DMS114 treated with DMSO at 0.1 percent for 48 hours (cell line): Measurements from ENCODE around the gene SP6.

Source experiments
- DNase-seq: peaks from one replicate; lab custom pipeline; 2025; ENCODE audit not compliant: unreplicated experiment; lab: John Stamatoyannopoulos, UW

The SP6 gene

GRCh38 chr17:47850692-47851573, at the start of gene SP6:
TSS of gene SP6 (minus strand) at chr17:47851163. CDS start at chr17:47848429, 2,734 bp downstream.
- no peak for DNase-seq

- DNase-seq = no peak
Measured at GRCh38 chr17:47899643-47900042, 48.7 kb upstream of the SP6 start.

GRCh38 chr17:47898241-47898640, 47.3 kb upstream of the SP6 start:
- no peak for DNase-seq

GRCh38 chr17:47897561-47897960, 46.6 kb upstream of the SP6 start:
- no peak for DNase-seq

- DNase-seq = no peak
Measured at GRCh38 chr17:47896672-47897490, 45.9 kb upstream of the SP6 start.

GRCh38 chr17:47895856-47896671, 45.1 kb upstream of the SP6 start, which contains the start of gene SP2:
TSS of gene SP2 (plus strand) at chr17:47896236. CDS start at chr17:47896287, 51 bp downstream.
- peak; percentile 98 for DNase-seq

GRCh38 chr17:47895347-47895855, 44.4 kb upstream of the SP6 start:
- no peak for DNase-seq

GRCh38 chr17:47894498-47895346, 43.8 kb upstream of the SP6 start:
- DNase-seq = no peak

GRCh38 chr17:47891545-47892088, 40.7 kb upstream of the SP6 start:
- no peak for DNase-seq

- DNase-seq = peak; percentile 63
Measured at GRCh38 chr17:47889734-47890529, 39.0 kb upstream of the SP6 start.

GRCh38 chr17:47888293-47888692, 37.3 kb upstream of the SP6 start:
- no peak for DNase-seq

- no peak for DNase-seq
Measured at GRCh38 chr17:47884905-47885730, 34.2 kb upstream of the SP6 start.

GRCh38 chr17:47884427-47884740, 33.4 kb upstream of the SP6 start:
- no peak for DNase-seq

GRCh38 chr17:47883589-47884426, 32.8 kb upstream of the SP6 start:
- DNase-seq = no peak

- no peak for DNase-seq
Measured at GRCh38 chr17:47882695-47883588, 32.0 kb upstream of the SP6 start.

GRCh38 chr17:47882247-47882646, 31.3 kb upstream of the SP6 start:
- DNase-seq = no peak
